Esophagus squamous epithelium (tissue), 4 donors: Measurements from ENCODE around the gene NFIB.

Experiments used
- CTCF ChIP-seq, 6 experiments: fragments of 450-650 bp in 4 of 6; fragments of 200-600 bp in 2 of 6; sonication (generic) in 2 of 6; IDR thresholded peaks; one replicate each; pipeline ENCODE4 v1.5.1; 2016 to 2019; ENCODE audit warnings: antibody characterized with exemption in 6 of 6, mild to moderate bottlenecking in 4 of 6, moderate library complexity in 4 of 6
- POLR2A ChIP-seq, 4 donors: fragments of 450-650 bp; IDR thresholded peaks; one replicate each; pipeline ENCODE4 v1.6.1; 2017; ENCODE audit warnings: antibody characterized with exemption in 4 of 4, mild to moderate bottlenecking in 4 of 4, moderate library complexity in 3 of 4

DNA sequence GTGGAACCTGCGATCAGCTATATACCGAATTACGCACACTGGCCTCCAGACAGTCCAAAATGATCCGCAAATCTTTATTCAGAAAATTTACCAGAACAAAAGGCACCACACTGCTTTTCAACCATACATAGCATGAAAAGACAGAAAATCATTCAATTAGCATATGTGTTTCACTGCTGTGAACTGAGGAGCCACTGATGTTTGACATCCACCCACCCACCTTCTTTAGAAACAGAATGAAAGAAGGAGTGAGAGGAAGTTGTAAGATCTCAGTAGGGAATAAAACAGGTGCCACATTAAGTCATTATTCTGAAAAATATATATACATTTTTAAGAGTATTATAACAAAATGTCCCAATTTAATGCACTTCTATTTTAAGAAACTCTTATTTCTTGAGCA is 156.8 kb downstream of the NFIB start:
- TF ChIP-seq CTCF (IDR thresholded peaks at IDR 0.05) (no peak), POLR2A (IDR thresholded peaks at IDR 0.05) (no peak)
